OCI-LY1 (cell line): ENCODE measurements around the gene DHRS7B.

Experiments
- EZH2 ChIP-seq: fragments of 200-600 bp; sonication (generic), shearing (Covaris generic); IDR thresholded peaks from 2 replicates; pipeline ENCODE4 v1.8.0; 2017; ENCODE audit warnings: borderline replicate concordance, mixed run types, mild to moderate bottlenecking, antibody characterized with exemption, low read length, moderate library complexity, mixed read lengths
- TF ChIP-seq, protein P1 (sequence below): fragments of 200-600 bp; sonication (generic), shearing (Covaris generic); IDR thresholded peaks from 2 replicates; pipeline ENCODE4 v1.5.1; 2017; ENCODE audit warnings: mild to moderate bottlenecking, antibody characterized with exemption, low read length, moderate library complexity, mixed read lengths

DNA sequence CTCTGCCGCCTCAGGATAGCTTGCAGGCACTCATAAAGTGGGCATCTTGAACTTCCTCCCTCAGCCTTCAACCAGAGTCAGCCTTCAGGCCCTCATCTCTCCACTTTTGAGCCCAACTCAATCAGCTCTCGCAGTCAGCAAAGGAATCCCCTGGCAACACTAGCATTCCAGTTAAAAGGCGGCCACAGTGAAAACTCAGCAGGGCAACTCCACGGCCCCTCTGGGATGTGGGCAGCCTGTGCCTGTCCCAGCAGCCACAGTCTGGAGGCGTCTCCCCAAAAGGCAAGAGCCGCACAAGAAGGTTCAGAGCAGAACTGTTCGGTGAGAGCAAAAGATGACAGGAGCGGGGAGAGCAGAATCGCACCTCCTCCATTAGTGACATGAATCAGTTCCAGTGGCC lies 78.2 kb downstream of the DHRS7B start:
- TF ChIP-seq, protein P1, sequence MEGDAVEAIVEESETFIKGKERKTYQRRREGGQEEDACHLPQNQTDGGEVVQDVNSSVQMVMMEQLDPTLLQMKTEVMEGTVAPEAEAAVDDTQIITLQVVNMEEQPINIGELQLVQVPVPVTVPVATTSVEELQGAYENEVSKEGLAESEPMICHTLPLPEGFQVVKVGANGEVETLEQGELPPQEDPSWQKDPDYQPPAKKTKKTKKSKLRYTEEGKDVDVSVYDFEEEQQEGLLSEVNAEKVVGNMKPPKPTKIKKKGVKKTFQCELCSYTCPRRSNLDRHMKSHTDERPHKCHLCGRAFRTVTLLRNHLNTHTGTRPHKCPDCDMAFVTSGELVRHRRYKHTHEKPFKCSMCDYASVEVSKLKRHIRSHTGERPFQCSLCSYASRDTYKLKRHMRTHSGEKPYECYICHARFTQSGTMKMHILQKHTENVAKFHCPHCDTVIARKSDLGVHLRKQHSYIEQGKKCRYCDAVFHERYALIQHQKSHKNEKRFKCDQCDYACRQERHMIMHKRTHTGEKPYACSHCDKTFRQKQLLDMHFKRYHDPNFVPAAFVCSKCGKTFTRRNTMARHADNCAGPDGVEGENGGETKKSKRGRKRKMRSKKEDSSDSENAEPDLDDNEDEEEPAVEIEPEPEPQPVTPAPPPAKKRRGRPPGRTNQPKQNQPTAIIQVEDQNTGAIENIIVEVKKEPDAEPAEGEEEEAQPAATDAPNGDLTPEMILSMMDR, result no peak
- TF ChIP-seq EZH2, result no peak
